Ramos (cell line): Measurements from ENCODE around the gene LRMDA.

ENCODE experiments used
- in situ Hi-C: fragments of 300-500 bp; cut with MboI; formaldehyde crosslinking; loops from one replicate; pipeline ENCODE4 v1.14.3; 2022; ENCODE audit warnings: low sequenced_read_pairs; ENCODE audit not compliant: unreplicated experiment

The LRMDA gene

GRCh38 chr10:75468612-75469005, 37.2 kb downstream of the LRMDA start:
- in situ Hi-C loops: no loop called here

GRCh38 chr10:75469006-75469616, 37.7 kb downstream of the LRMDA start:
- in situ Hi-C loops: no loop called here

GRCh38 chr10:75470901-75471300, 39.5 kb downstream of the LRMDA start:
- in situ Hi-C loops: no loop called here

- in situ Hi-C loops: no loop called here
Observed at GRCh38 chr10:75472685-75473084, 41.3 kb downstream of the LRMDA start.

GRCh38 chr10:75474106-75474505, 42.7 kb downstream of the LRMDA start:
- in situ Hi-C loops: no loop called here

GRCh38 chr10:75475460-75476182, 44.2 kb downstream of the LRMDA start:
- in situ Hi-C loops: no loop called here

GRCh38 chr10:75476569-75476968, 45.1 kb downstream of the LRMDA start:
- in situ Hi-C loops: no loop called here

GRCh38 chr10:75476985-75477384, 45.6 kb downstream of the LRMDA start:
- in situ Hi-C loops: no loop called here

- in situ Hi-C loops: no loop called here
Observed at GRCh38 chr10:75477680-75478079, 46.3 kb downstream of the LRMDA start.

- in situ Hi-C loops: no loop called here
Observed at GRCh38 chr10:75480374-75480773, 49.0 kb downstream of the LRMDA start.

GRCh38 chr10:75483188-75483587, 51.8 kb downstream of the LRMDA start:
- in situ Hi-C loops: no loop called here

- in situ Hi-C loops: no loop called here
Observed at GRCh38 chr10:75484717-75485116, 53.3 kb downstream of the LRMDA start.

- in situ Hi-C loops: no loop called here
Observed at GRCh38 chr10:75486591-75486990, 55.2 kb downstream of the LRMDA start.

- in situ Hi-C loops: no loop called here
Observed at GRCh38 chr10:75487087-75487754, 55.8 kb downstream of the LRMDA start.

- in situ Hi-C loops: no loop called here
Observed at GRCh38 chr10:75487755-75488125, 56.3 kb downstream of the LRMDA start.

- in situ Hi-C loops: no loop called here
Observed at GRCh38 chr10:75492173-75492925, 60.9 kb downstream of the LRMDA start.

GRCh38 chr10:75493464-75493863, 62.0 kb downstream of the LRMDA start:
- in situ Hi-C loops: no loop called here

- in situ Hi-C loops: no loop called here
Observed at GRCh38 chr10:75495434-75496190, 64.2 kb downstream of the LRMDA start.

- in situ Hi-C loops: no loop called here
Observed at GRCh38 chr10:75496191-75496567, 64.8 kb downstream of the LRMDA start.
